Astrocyte (in vitro differentiated cells and primary cell): ENCODE measurements around the gene NOCT.

ENCODE experiments used
- EZH2 ChIP-seq: IDR thresholded peaks from 2 replicates; pipeline ENCODE4 v1.6.1; 2012; ENCODE audit warnings: mild to moderate bottlenecking, low read length, inconsistent platforms; ENCODE audit not compliant: insufficient read depth
- TF ChIP-seq, protein P1 (sequence below): IDR thresholded peaks from 2 replicates; pipeline ENCODE4 v1.5.1; 2011; ENCODE audit warnings: low read depth, mild to moderate bottlenecking, inconsistent platforms, low read length, moderate library complexity; ENCODE audit not compliant: insufficient read depth

DNA sequence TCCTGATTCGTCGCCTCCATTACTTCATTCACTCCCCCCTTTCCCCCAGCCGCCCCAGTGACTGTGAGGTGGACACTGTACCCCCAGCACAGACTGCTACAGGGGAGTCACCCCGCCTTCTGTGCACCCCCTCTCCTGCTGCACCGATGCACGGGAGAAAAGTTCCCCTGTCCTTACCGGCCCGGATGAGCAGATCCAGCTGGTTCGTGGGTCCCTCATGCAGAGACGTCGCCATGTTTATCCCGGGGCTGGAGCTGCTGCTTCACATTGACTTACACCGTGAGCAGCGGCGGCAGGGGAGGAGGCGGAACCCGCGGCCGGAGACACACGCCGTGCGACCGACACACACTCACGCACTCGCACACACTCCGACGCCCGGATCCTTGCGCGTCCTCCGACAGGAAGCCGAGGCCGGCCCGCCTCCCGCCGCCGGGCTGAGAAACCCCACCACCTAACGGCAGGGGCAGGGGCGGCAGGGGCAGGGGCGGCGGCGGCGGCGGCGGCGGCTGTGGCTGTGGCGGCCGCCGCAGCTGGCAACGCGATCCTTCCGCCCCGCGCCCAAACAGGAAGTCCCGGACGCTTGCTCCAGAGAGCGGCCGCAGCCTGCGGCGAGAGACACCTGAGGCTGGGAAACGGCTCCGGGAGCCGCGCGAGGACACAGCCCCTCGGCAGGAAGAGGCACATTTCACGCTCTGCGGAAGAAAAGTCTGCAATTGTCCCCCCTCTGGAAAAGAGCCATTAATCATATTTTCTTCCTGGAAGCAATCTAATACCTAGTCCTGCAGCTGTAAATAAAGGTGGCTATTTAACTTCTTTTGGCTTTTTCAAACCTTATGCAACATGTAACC, 68.6 kb downstream of the NOCT start:
- no peak for TF ChIP-seq EZH2
- TF ChIP-seq, protein P1, sequence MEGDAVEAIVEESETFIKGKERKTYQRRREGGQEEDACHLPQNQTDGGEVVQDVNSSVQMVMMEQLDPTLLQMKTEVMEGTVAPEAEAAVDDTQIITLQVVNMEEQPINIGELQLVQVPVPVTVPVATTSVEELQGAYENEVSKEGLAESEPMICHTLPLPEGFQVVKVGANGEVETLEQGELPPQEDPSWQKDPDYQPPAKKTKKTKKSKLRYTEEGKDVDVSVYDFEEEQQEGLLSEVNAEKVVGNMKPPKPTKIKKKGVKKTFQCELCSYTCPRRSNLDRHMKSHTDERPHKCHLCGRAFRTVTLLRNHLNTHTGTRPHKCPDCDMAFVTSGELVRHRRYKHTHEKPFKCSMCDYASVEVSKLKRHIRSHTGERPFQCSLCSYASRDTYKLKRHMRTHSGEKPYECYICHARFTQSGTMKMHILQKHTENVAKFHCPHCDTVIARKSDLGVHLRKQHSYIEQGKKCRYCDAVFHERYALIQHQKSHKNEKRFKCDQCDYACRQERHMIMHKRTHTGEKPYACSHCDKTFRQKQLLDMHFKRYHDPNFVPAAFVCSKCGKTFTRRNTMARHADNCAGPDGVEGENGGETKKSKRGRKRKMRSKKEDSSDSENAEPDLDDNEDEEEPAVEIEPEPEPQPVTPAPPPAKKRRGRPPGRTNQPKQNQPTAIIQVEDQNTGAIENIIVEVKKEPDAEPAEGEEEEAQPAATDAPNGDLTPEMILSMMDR = no peak
